ENCODE measurements around the gene SRRM1. TPM values are rescaled to one million over a fixed set of nuclear protein-coding genes. Genes with fewer than 3 reads are reported as not detected.
"Not testable (repeated sequence)": the region's sequence is repeated elsewhere in the genome, so short reads cannot be mapped to it uniquely, and the experiment has no call there.

SRRM1 gene
- polyA plus RNA-seq, 1 donor (not counting 4 experiments of a cell fraction or from before 2014, with no cell fraction given) = 56.1 TPM

DNA sequence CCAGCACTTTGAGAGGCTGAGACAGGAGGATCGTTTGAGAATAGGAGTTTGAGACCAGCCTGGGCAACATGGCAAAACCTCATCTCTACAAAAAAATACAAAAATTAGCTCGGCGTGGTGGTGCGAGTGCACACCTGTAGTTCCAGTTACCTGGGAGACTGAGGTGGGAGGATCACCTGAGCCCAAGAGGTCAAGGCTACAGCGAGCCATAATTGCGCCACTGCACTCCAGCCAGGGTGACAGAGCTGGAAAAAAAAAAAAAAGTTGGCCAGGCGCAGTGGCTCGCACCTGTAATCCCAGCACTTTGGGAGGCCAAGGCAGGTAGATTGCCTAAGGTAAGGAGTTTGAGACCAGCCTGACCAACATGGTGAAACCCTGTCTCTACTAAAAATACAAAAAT is 55.2 kb downstream of the SRRM1 start:
- peaks cover 15% of the 10 kb centered on the region for H3K4me1 ChIP-seq (ENCODE audit: control insufficient read depth, extremely low read depth, insufficient read depth, low read length)
- H3K27ac ChIP-seq (ENCODE audit: control insufficient read depth, insufficient read depth, low read length); dilution Hi-C loops (cut with MboI; ENCODE audit: extremely low pct_ligation_motif_present, low sequenced_read_pairs); H2AFZ ChIP-seq (ENCODE audit: control insufficient read depth, low read length); H3K36me3 ChIP-seq (ENCODE audit: control insufficient read depth in 2 of 2, extremely low read depth in 1 of 2, insufficient read depth in 2 of 2, low read length in 2 of 2); H3K9ac ChIP-seq (ENCODE audit: control insufficient read depth, extremely low read depth, insufficient read depth, low read length); H3K9me1 ChIP-seq (ENCODE audit: control insufficient read depth, extremely low read depth, insufficient read depth, low read length); H3K4me3 ChIP-seq (ENCODE audit: control insufficient read depth in 2 of 3, extremely low read depth in 1 of 3, insufficient read depth in 2 of 3, low read depth in 1 of 3, low read length in 3 of 3); DNase-seq (ENCODE audit: low read depth, low spot score); H3K79me2 ChIP-seq (ENCODE audit: control insufficient read depth, insufficient read depth, low read length); H3K9me3 ChIP-seq (ENCODE audit: control insufficient read depth, low read depth, low read length); H4K20me1 ChIP-seq (ENCODE audit: control insufficient read depth, extremely low read depth, insufficient read depth, low read length); H3K27me3 ChIP-seq (ENCODE audit: control insufficient read depth, extremely low read depth, insufficient read depth, low read length); FAIRE-seq; H3K4me2 ChIP-seq (ENCODE audit: control insufficient read depth, extremely low read depth, insufficient read depth, low read depth, low read length): not testable (repeated sequence)

GRCh38 chr1:24699628-24700027 is 56.5 kb downstream of the SRRM1 start:
- Histone ChIP-seq H3K79me2 (ENCODE audit: control insufficient read depth, insufficient read depth, low read length) (no peaks in the 10 kb centered on the region), H3K9ac (ENCODE audit: control insufficient read depth, extremely low read depth, insufficient read depth, low read length) (no peak overlapping the region), H3K9me1 (ENCODE audit: control insufficient read depth, extremely low read depth, insufficient read depth, low read length) (no peaks in the 10 kb centered on the region), H3K9me3 (ENCODE audit: control insufficient read depth, low read depth, low read length) (no peaks in the 10 kb centered on the region), H3K4me2 (ENCODE audit: control insufficient read depth, extremely low read depth, insufficient read depth, low read depth, low read length) (no peak overlapping the region), H3K27ac (ENCODE audit: control insufficient read depth, insufficient read depth, low read length) (no peak overlapping the region), H3K4me1 (ENCODE audit: control insufficient read depth, extremely low read depth, insufficient read depth, low read length) (peaks cover 12% of the 10 kb centered on the region), H4K20me1 (ENCODE audit: control insufficient read depth, extremely low read depth, insufficient read depth, low read length) (no peaks in the 10 kb centered on the region), H3K4me3 (ENCODE audit: control insufficient read depth in 2 of 3, extremely low read depth in 1 of 3, insufficient read depth in 2 of 3, low read depth in 1 of 3, low read length in 3 of 3) (no peak overlapping the region), H3K27me3 (ENCODE audit: control insufficient read depth, extremely low read depth, insufficient read depth, low read length) (no peaks in the 10 kb centered on the region), H2AFZ (ENCODE audit: control insufficient read depth, low read length) (no peak overlapping the region), H3K36me3 (ENCODE audit: control insufficient read depth in 2 of 2, extremely low read depth in 1 of 2, insufficient read depth in 2 of 2, low read length in 2 of 2) (no peaks in the 10 kb centered on the region)
- dilution Hi-C loops (cut with MboI; ENCODE audit: extremely low pct_ligation_motif_present, low sequenced_read_pairs) = no loop called here
- TF ChIP-seq EZH2 (IDR thresholded peaks at IDR 0.05; ENCODE audit: low read length) = no peak
- TF ChIP-seq, protein P1, sequence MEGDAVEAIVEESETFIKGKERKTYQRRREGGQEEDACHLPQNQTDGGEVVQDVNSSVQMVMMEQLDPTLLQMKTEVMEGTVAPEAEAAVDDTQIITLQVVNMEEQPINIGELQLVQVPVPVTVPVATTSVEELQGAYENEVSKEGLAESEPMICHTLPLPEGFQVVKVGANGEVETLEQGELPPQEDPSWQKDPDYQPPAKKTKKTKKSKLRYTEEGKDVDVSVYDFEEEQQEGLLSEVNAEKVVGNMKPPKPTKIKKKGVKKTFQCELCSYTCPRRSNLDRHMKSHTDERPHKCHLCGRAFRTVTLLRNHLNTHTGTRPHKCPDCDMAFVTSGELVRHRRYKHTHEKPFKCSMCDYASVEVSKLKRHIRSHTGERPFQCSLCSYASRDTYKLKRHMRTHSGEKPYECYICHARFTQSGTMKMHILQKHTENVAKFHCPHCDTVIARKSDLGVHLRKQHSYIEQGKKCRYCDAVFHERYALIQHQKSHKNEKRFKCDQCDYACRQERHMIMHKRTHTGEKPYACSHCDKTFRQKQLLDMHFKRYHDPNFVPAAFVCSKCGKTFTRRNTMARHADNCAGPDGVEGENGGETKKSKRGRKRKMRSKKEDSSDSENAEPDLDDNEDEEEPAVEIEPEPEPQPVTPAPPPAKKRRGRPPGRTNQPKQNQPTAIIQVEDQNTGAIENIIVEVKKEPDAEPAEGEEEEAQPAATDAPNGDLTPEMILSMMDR (optimal IDR thresholded peaks at IDR 0.05 in 1 of 3, IDR thresholded peaks at IDR 0.05 in 1 of 3, conservative IDR thresholded peaks at IDR 0.05 in 1 of 3; ENCODE audit: extremely low read depth in 1 of 3, insufficient read depth in 2 of 3, low read length in 3 of 3) = no peak
- no peak for FAIRE-seq
- no peak for DNase-seq (ENCODE audit: low read depth, low spot score)
